A549 treated with CpdA at 1 μM for 4 hours (cell line): Measurements from ENCODE around the gene ENPP5. TPM values are rescaled to one million over a fixed set of nuclear protein-coding genes. Genes with fewer than 3 reads are reported as not detected.

Source experiments
- total RNA-seq: library from RNA; stranded (reverse); fragments of 200-300 nt; extraction: Qiagen RNA extraction; gene quantifications from 5 replicates; pipeline ENCODE4 v1.2.3, GENCODE V29; 2022; ENCODE audit warnings: low read depth

The ENPP5 gene
- total RNA-seq = not detected in 5 replicates

GRCh38 chr6:46170357-46171289 is at the start of gene ENPP5:
TSS of gene ENPP5 (minus strand) at chr6:46170980. CDS start at chr6:46168262, 2,718 bp downstream.

GRCh38 chr6:46129629-46130511 is 40.9 kb downstream of the ENPP5 start, which contains the start of gene ENPP4:
TSS of gene ENPP4 (plus strand) at chr6:46129989. CDS start at chr6:46139584, 9,595 bp downstream.

Other genes starting within 250 kb of the ENPP5 start
- gene CLIC5, start 155.1 kb downstream of the ENPP5 start, total RNA-seq = not detected in 5 replicates
- 0.22 to 0.34 TPM (median 0.25 TPM) in 5 replicates for gene ENPP4, start 41.0 kb downstream of the ENPP5 start, total RNA-seq